Measurements from ENCODE around the gene GPRIN3.

DNA sequence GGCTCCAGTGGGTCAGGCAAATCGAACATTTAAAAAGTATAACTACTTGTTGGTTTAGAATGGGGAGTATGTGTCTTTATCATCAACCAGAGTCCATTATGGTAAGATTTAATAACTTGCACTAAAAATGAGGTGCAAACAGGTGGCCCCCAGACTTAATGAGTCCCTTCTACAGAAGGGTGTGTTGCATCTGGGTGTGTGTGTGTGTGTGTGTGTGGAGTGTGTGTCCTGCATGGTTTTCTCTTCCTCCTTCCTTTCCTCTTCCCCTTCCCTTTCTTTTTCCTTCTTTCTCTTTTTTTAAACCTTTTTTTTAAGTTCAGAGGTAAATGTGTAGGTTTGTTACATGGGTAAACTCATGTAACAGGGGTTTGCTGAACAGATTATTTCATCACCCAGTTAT, 53.7 kb downstream of the GPRIN3 start:
- TF ChIP-seq, protein P1, sequence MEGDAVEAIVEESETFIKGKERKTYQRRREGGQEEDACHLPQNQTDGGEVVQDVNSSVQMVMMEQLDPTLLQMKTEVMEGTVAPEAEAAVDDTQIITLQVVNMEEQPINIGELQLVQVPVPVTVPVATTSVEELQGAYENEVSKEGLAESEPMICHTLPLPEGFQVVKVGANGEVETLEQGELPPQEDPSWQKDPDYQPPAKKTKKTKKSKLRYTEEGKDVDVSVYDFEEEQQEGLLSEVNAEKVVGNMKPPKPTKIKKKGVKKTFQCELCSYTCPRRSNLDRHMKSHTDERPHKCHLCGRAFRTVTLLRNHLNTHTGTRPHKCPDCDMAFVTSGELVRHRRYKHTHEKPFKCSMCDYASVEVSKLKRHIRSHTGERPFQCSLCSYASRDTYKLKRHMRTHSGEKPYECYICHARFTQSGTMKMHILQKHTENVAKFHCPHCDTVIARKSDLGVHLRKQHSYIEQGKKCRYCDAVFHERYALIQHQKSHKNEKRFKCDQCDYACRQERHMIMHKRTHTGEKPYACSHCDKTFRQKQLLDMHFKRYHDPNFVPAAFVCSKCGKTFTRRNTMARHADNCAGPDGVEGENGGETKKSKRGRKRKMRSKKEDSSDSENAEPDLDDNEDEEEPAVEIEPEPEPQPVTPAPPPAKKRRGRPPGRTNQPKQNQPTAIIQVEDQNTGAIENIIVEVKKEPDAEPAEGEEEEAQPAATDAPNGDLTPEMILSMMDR (IDR thresholded peaks at IDR 0.05; ENCODE audit: borderline replicate concordance, extremely low read depth, low read length, poor library complexity, severe bottlenecking) = no peak
- TF ChIP-seq EZH2 (IDR thresholded peaks at IDR 0.05; ENCODE audit: borderline replicate concordance, low read depth, low read length, severe bottlenecking) = no peak

All from DND-41 (cell line).